BLaER1 (cell line): ENCODE results near the gene SLC5A10.

ENCODE experiments used
- H3K27ac ChIP-seq: shearing (Covaris generic); formaldehyde crosslinking; 2 replicates; pipeline ENCODE4 v1.8.1; 2022
- H3K27me3 ChIP-seq: shearing (Covaris generic); formaldehyde crosslinking; 2 replicates; pipeline ENCODE4 v1.8.1; 2022
- H3K36me3 ChIP-seq: shearing (Covaris generic); formaldehyde crosslinking; 2 replicates; pipeline ENCODE4 v1.8.1; 2022
- H3K4me1 ChIP-seq: shearing (Covaris generic); formaldehyde crosslinking; 2 replicates; pipeline ENCODE4 v1.8.1; 2022
- H3K4me2 ChIP-seq: shearing (Covaris generic); formaldehyde crosslinking; 2 replicates; pipeline ENCODE4 v1.8.1; 2022
- H3K4me3 ChIP-seq: shearing (Covaris generic); formaldehyde crosslinking; 2 replicates; pipeline ENCODE4 v1.8.1; 2022
- H3K9ac ChIP-seq: shearing (Covaris generic); formaldehyde crosslinking; 2 replicates; pipeline ENCODE4 v1.8.1; 2022
- H3K9me3 ChIP-seq: shearing (Covaris generic); formaldehyde crosslinking; 2 replicates; pipeline ENCODE4 v1.8.1; 2022
- H4K20me1 ChIP-seq: shearing (Covaris generic); formaldehyde crosslinking; 2 replicates; pipeline ENCODE4 v1.8.1; 2022
- Cebpa-rat ChIP-seq: shearing (Covaris generic); IDR thresholded peaks from 2 replicates; pipeline ENCODE4 v1.8.1; 2022

SLC5A10 gene

GRCh38 chr17:18980682-18981334 lies 28.8 kb downstream of the SLC5A10 start:
- no peak for TF ChIP-seq Cebpa-rat
- no peaks in the 10 kb centered on the region for H3K4me1 ChIP-seq
- H4K20me1 ChIP-seq = no peaks in the 10 kb centered on the region
- no peak overlapping the region for H3K27ac ChIP-seq
- no peaks in the 10 kb centered on the region for H3K36me3 ChIP-seq
- H3K4me3 ChIP-seq = no peak overlapping the region
- no peaks in the 10 kb centered on the region for H3K9me3 ChIP-seq
- no peaks in the 10 kb centered on the region for H3K27me3 ChIP-seq
- no peak overlapping the region for H3K4me2 ChIP-seq
- H3K9ac ChIP-seq = no peak overlapping the region

- H3K27ac ChIP-seq = no peak overlapping the region
- H3K9ac ChIP-seq = no peak overlapping the region
- no peaks in the 10 kb centered on the region for H3K9me3 ChIP-seq
- H3K4me1 ChIP-seq = peaks cover under 1% of the 10 kb centered on the region; the same call in 1 of the 2 replicates
- peaks cover under 1% of the 10 kb centered on the region; the same call in 1 of the 2 replicates for H3K27me3 ChIP-seq
- H3K4me3 ChIP-seq = no peak overlapping the region
- TF ChIP-seq Cebpa-rat = no peak
- peaks cover under 1% of the 10 kb centered on the region; the same call in 1 of the 2 replicates for H4K20me1 ChIP-seq
- no peaks in the 10 kb centered on the region for H3K36me3 ChIP-seq
- H3K4me2 ChIP-seq = no peak overlapping the region
Measured at GRCh38 chr17:18981335-18981641, 29.3 kb downstream of the SLC5A10 start.

GRCh38 chr17:18981642-18982424 lies 29.9 kb downstream of the SLC5A10 start:
- H3K9ac ChIP-seq = no peak overlapping the region
- H4K20me1 ChIP-seq = peaks cover 6% of the 10 kb centered on the region; the same call in 1 of the 2 replicates
- H3K4me1 ChIP-seq = peaks cover 6% of the 10 kb centered on the region
- peaks cover 6% of the 10 kb centered on the region; the same call in 1 of the 2 replicates for H3K27me3 ChIP-seq
- H3K9me3 ChIP-seq = no peaks in the 10 kb centered on the region
- no peaks in the 10 kb centered on the region for H3K36me3 ChIP-seq
- no peak for TF ChIP-seq Cebpa-rat
- no peak overlapping the region for H3K27ac ChIP-seq
- H3K4me2 ChIP-seq = no peak overlapping the region
- no peak overlapping the region for H3K4me3 ChIP-seq

- TF ChIP-seq Cebpa-rat = no peak
- no peak overlapping the region for H3K27ac ChIP-seq
- no peaks in the 10 kb centered on the region for H3K36me3 ChIP-seq
- H3K4me1 ChIP-seq = peaks cover 13% of the 10 kb centered on the region
- peaks cover 17% of the 10 kb centered on the region; the same call in 1 of the 2 replicates for H4K20me1 ChIP-seq
- peaks cover 19% of the 10 kb centered on the region for H3K27me3 ChIP-seq
- H3K9ac ChIP-seq = no peak overlapping the region
- no peak overlapping the region for H3K4me3 ChIP-seq
- no peak overlapping the region for H3K4me2 ChIP-seq
- no peaks in the 10 kb centered on the region for H3K9me3 ChIP-seq
Measured at GRCh38 chr17:18984273-18985114, 32.5 kb downstream of the SLC5A10 start.

GRCh38 chr17:18985475-18985874 lies 33.5 kb downstream of the SLC5A10 start:
- Histone ChIP-seq H4K20me1 (peaks cover 17% of the 10 kb centered on the region; the same call in 1 of the 2 replicates), H3K9me3 (no peaks in the 10 kb centered on the region), H3K36me3 (no peaks in the 10 kb centered on the region), H3K4me2 (no peak overlapping the region), H3K4me1 (peaks cover 13% of the 10 kb centered on the region), H3K4me3 (no peak overlapping the region), H3K9ac (no peak overlapping the region), H3K27ac (no peak overlapping the region), H3K27me3 (peaks cover 19% of the 10 kb centered on the region)
- TF ChIP-seq Cebpa-rat = no peak

- Histone ChIP-seq H3K4me1 (peaks cover 13% of the 10 kb centered on the region), H3K9me3 (no peaks in the 10 kb centered on the region), H3K27ac (no peak overlapping the region), H3K9ac (no peak overlapping the region), H4K20me1 (peaks cover 23% of the 10 kb centered on the region; the same call in 1 of the 2 replicates), H3K4me2 (peak overlapping the region; percentile 52), H3K4me3 (no peak overlapping the region), H3K27me3 (peaks cover 19% of the 10 kb centered on the region), H3K36me3 (no peaks in the 10 kb centered on the region)
- TF ChIP-seq Cebpa-rat = no peak
Measured at GRCh38 chr17:18986541-18987229, 34.7 kb downstream of the SLC5A10 start.

- Histone ChIP-seq H3K4me1 (peaks cover 17% of the 10 kb centered on the region), H3K9me3 (no peaks in the 10 kb centered on the region), H4K20me1 (peaks cover 29% of the 10 kb centered on the region; the same call in 1 of the 2 replicates), H3K36me3 (no peaks in the 10 kb centered on the region), H3K4me2 (peak overlapping the region; percentile 52), H3K4me3 (no peak overlapping the region), H3K9ac (no peak overlapping the region), H3K27me3 (peaks cover 23% of the 10 kb centered on the region), H3K27ac (no peak overlapping the region)
- TF ChIP-seq Cebpa-rat = no peak
Measured at GRCh38 chr17:18987230-18987610, 35.3 kb downstream of the SLC5A10 start.

GRCh38 chr17:18987862-18988545 lies 36.0 kb downstream of the SLC5A10 start:
- H4K20me1 ChIP-seq = peaks cover 33% of the 10 kb centered on the region; the same call in 1 of the 2 replicates
- H3K9me3 ChIP-seq = no peaks in the 10 kb centered on the region
- no peak overlapping the region for H3K4me2 ChIP-seq
- H3K27me3 ChIP-seq = peaks cover 31% of the 10 kb centered on the region
- H3K36me3 ChIP-seq = no peaks in the 10 kb centered on the region
- H3K9ac ChIP-seq = no peak overlapping the region
- no peak overlapping the region for H3K27ac ChIP-seq
- H3K4me3 ChIP-seq = no peak overlapping the region
- peaks cover 25% of the 10 kb centered on the region for H3K4me1 ChIP-seq
- no peak for TF ChIP-seq Cebpa-rat
